WTC11 (cell line): ENCODE results near the gene QKI.

Experiments used
- CTCF ChIP-seq: fragments of 200-600 bp; IDR thresholded peaks from 2 replicates; pipeline ENCODE4 v1.8.0; 2022; ENCODE audit warnings: antibody characterized with exemption
- HMGXB4 ChIP-seq: sonication (generic); formaldehyde crosslinking; IDR thresholded peaks from 2 replicates; pipeline ENCODE4 v1.8.1; 2023; ENCODE audit warnings: mild to moderate bottlenecking, moderate library complexity, missing genetic modification reagents
- MAX ChIP-seq: sonication (generic); formaldehyde crosslinking; IDR thresholded peaks from 2 replicates; pipeline ENCODE4 v1.8.0; 2022; ENCODE audit warnings: mild to moderate bottlenecking, missing genetic modification reagents
- NFE2L1 ChIP-seq: sonication (generic); formaldehyde crosslinking; IDR thresholded peaks from 2 replicates; pipeline ENCODE4 v1.8.1; 2023; ENCODE audit warnings: missing genetic modification reagents

- TF ChIP-seq CTCF (no peak), HMGXB4 (CRISPR knock-in tag) (no peak), NFE2L1 (no peak), MAX (CRISPR knock-in tag) (no peak)
Observed at GRCh38 chr6:163491737-163492300, 77.3 kb downstream of the QKI start.
